WTC11 (cell line): ENCODE measurements around the gene CSRNP3. TPM values are rescaled to one million over a fixed set of nuclear protein-coding genes. Genes with fewer than 3 reads are reported as not detected.

Experiments used
- ATAC-seq: fragments of 200-7000 bp; cut with Tn5 transposase; 2 replicates; pipeline ENCODE4 v1.10.0; 2021; ENCODE audit warnings: mild to moderate bottlenecking, moderate library complexity
- CTCF ChIA-PET: fragments of 300-600 bp; sonication (Branson Sonifier 250); formaldehyde crosslinking; loops from one replicate; lab custom pipeline; 2021; ENCODE audit warnings: antibody characterized with exemption; lab: Charles Lee
- POLR2A ChIA-PET: fragments of 350-600 bp; sonication (Branson Sonifier 250); formaldehyde crosslinking; loops from one replicate; lab custom pipeline; 2021; ENCODE audit warnings: antibody characterized with exemption; lab: Charles Lee
- DNase-seq: peaks from one replicate; pipeline ENCODE4 v3.0.0; 2021; ENCODE audit warnings: low spot score
- H3K27ac Mint-ChIP-seq: 2 replicates; pipeline ENCODE4 v1.8.0; 2021; ENCODE audit warnings: mixed read lengths
- H3K27me3 Mint-ChIP-seq: 2 replicates; pipeline ENCODE4 v1.8.0; 2021; ENCODE audit warnings: low read depth, mild to moderate bottlenecking, moderate library complexity, mixed read lengths
- H3K36me3 Mint-ChIP-seq: 2 replicates; pipeline ENCODE4 v1.8.0; 2021; ENCODE audit warnings: mixed read lengths
- H3K4me1 Mint-ChIP-seq: 2 replicates; pipeline ENCODE4 v1.8.0; 2022; ENCODE audit warnings: mixed read lengths
- H3K4me3 Mint-ChIP-seq: 2 replicates; pipeline ENCODE4 v1.8.0; 2021; ENCODE audit warnings: mild to moderate bottlenecking, moderate library complexity, mixed read lengths
- H3K9me3 Mint-ChIP-seq: 2 replicates; pipeline ENCODE4 v1.8.0; 2021; ENCODE audit warnings: mixed read lengths
- AR ChIP-seq: fragments of 250-450 bp; sonication (Bioruptor Pico); IDR thresholded peaks from 2 replicates; pipeline ENCODE4 v1.9.0; 2021; ENCODE audit warnings: mild to moderate bottlenecking
- CBFB ChIP-seq: sonication (generic); formaldehyde crosslinking; IDR thresholded peaks from 2 replicates; pipeline ENCODE4 v1.8.1; 2022; ENCODE audit warnings: mild to moderate bottlenecking, low read depth, missing genetic modification reagents
- FOXJ3 ChIP-seq: sonication (generic); formaldehyde crosslinking; IDR thresholded peaks from 2 replicates; pipeline ENCODE4 v1.9.0; 2021; ENCODE audit warnings: missing genetic modification reagents, mild to moderate bottlenecking, borderline replicate concordance
- FOXK1 ChIP-seq: sonication (generic); formaldehyde crosslinking; IDR thresholded peaks from 2 replicates; pipeline ENCODE4 v1.8.0; 2022; ENCODE audit warnings: mild to moderate bottlenecking, moderate library complexity, missing genetic modification reagents
- GABPB1 ChIP-seq: sonication (generic); formaldehyde crosslinking; IDR thresholded peaks from 2 replicates; pipeline ENCODE4 v1.8.1; 2023; ENCODE audit warnings: mild to moderate bottlenecking, missing genetic modification reagents
- GRHL2 ChIP-seq: fragments of 250-450 bp; sonication (Bioruptor Pico); IDR thresholded peaks from 2 replicates; pipeline ENCODE4 v1.8.0; 2022; ENCODE audit warnings: mild to moderate bottlenecking, moderate library complexity; ENCODE audit not compliant: insufficient replicate concordance, severe bottlenecking
- MLX ChIP-seq: sonication (generic); formaldehyde crosslinking; IDR thresholded peaks from 2 replicates; pipeline ENCODE4 v1.8.1; 2023; ENCODE audit warnings: mild to moderate bottlenecking, missing genetic modification reagents, moderate library complexity
- MYBL2 ChIP-seq: sonication (generic); formaldehyde crosslinking; IDR thresholded peaks from 2 replicates; pipeline ENCODE4 v1.8.1; 2023; ENCODE audit warnings: mild to moderate bottlenecking, moderate library complexity, missing genetic modification reagents
- NFATC4 ChIP-seq: fragments of 250-450 bp; sonication (Bioruptor Pico); IDR thresholded peaks from 2 replicates; pipeline ENCODE4 v1.9.0; 2021; ENCODE audit warnings: mild to moderate bottlenecking
- NFYB ChIP-seq: sonication (generic); formaldehyde crosslinking; conservative IDR thresholded peaks from 2 replicates; pipeline ENCODE4 v1.8.0; 2022; ENCODE audit warnings: low read depth, missing genetic modification reagents
- NR2C2 ChIP-seq: sonication (generic); formaldehyde crosslinking; IDR thresholded peaks from 2 replicates; pipeline ENCODE4 v1.8.0; 2022; ENCODE audit warnings: mild to moderate bottlenecking, missing genetic modification reagents
- SMAD3 ChIP-seq: sonication (generic); formaldehyde crosslinking; IDR thresholded peaks from 2 replicates; pipeline ENCODE4 v1.8.0; 2022; ENCODE audit warnings: missing genetic modification reagents, mild to moderate bottlenecking, borderline replicate concordance
- SMAD4 ChIP-seq: sonication (generic); formaldehyde crosslinking; IDR thresholded peaks from 2 replicates; pipeline ENCODE4 v1.8.0; 2022; ENCODE audit warnings: mild to moderate bottlenecking, missing genetic modification reagents
- TEAD1 ChIP-seq: sonication (generic); formaldehyde crosslinking; IDR thresholded peaks from 2 replicates; pipeline ENCODE4 v1.8.0; 2022; ENCODE audit warnings: mild to moderate bottlenecking, missing genetic modification reagents
- USF2 ChIP-seq: sonication (generic); formaldehyde crosslinking; IDR thresholded peaks from 2 replicates; pipeline ENCODE4 v1.8.1; 2023; ENCODE audit warnings: mild to moderate bottlenecking, missing genetic modification reagents, moderate library complexity
- ZBTB43 ChIP-seq: sonication (generic); formaldehyde crosslinking; IDR thresholded peaks from 2 replicates; pipeline ENCODE4 v1.8.1; 2023; ENCODE audit warnings: mild to moderate bottlenecking, missing genetic modification reagents
- ZNF138 ChIP-seq: sonication (generic); formaldehyde crosslinking; conservative IDR thresholded peaks from 2 replicates; pipeline ENCODE4 v1.8.1; 2022; ENCODE audit warnings: mild to moderate bottlenecking, moderate library complexity, missing genetic modification reagents
- ZNF671 ChIP-seq: fragments of 250-450 bp; sonication (Bioruptor Pico); IDR thresholded peaks from 2 replicates; pipeline ENCODE4 v1.8.0; 2021; ENCODE audit warnings: mild to moderate bottlenecking
- total RNA-seq: library from RNA; stranded (reverse); gene quantifications from 3 replicates; pipeline ENCODE4 v1.2.3, GENCODE V29; 2021
- TF ChIP-seq, protein P1 (sequence below): fragments of 200-600 bp; IDR thresholded peaks from 2 replicates; pipeline ENCODE4 v1.8.0; 2022; ENCODE audit warnings: antibody characterized with exemption
- TF ChIP-seq, protein P2 (sequence below): sonication (generic); formaldehyde crosslinking; IDR thresholded peaks from 2 replicates; pipeline ENCODE4 v1.8.1; 2023; ENCODE audit warnings: mild to moderate bottlenecking, moderate library complexity, missing genetic modification reagents

CSRNP3 gene
- total RNA-seq, 1 experiment from 2014 or later = 7.3 TPM

- Mint-ChIP-seq H3K4me3 (peak overlapping the region; percentile 18; the same call in 1 of the 2 replicates), H3K27me3 (no peaks in the 10 kb centered on the region; the same call in 1 of the 2 replicates)
- POLR2A ChIA-PET = no interaction called here
- TF ChIP-seq ZBTB43 (no peak), MLX (CRISPR knock-in tag) (no peak), AR (no peak), MYBL2 (CRISPR knock-in tag) (no peak), TEAD1 (no peak), GRHL2 (CRISPR knock-in tag) (no peak), FOXJ3 (CRISPR knock-in tag) (no peak), USF2 (CRISPR knock-in tag) (no peak), ZNF671 (CRISPR knock-in tag) (no peak)
- TF ChIP-seq, all 79 proteins: peak for 0
- Mint-ChIP-seq H3K9me3 (peaks cover 10% of the 10 kb centered on the region), H3K36me3 (peaks cover 13% of the 10 kb centered on the region), H3K4me1 (peaks cover 47% of the 10 kb centered on the region), H3K27ac (peak overlapping the region; percentile 98)
- DNase-seq (no peak), ATAC-seq (peak; percentile 76)
- CTCF ChIA-PET = interaction anchor here (0.6 to 1.3 kb wide), 4 partner anchors 9 to 503 kb away, joined by 3 to 4 read pairs (median 4); partner anchors contain the start of gene SCN3A
These were observed 237.5 kb downstream of the CSRNP3 start for GRCh38 chr2:165706960-165707487.

GRCh38 chr2:165716091-165716490, 246.6 kb downstream of the CSRNP3 start:
- no peak overlapping the region for H3K4me3 Mint-ChIP-seq
- CTCF ChIA-PET = no interaction called here

DNA sequence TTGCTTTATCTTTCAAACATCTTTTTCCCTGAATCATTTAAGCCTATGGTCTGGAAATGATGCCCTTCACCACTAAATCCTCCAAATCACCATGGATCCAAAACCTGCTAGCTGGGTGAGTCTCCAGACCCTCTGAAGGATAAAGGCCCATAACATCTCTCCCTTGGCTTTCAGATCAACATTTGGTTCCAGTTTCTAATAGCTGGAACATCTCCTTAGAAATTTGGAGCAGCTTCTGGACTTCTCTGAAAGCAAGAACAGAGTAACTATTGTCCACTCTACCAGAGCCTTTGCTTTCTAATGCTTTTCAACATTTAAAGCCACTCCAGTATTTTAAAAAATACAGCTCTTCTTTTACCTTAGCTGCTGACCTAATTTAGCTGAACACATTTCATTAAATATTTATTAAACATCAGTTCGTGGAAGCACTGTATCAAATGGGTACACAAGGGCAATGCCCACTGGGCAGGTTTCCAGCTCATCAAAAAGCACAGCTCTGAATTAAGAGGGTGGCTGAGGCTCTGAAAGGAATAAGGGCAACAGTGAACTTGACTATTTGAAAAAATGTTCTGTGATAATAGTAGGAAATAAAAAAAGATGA, 249.2 kb downstream of the CSRNP3 start:
- DNase-seq = no peak
- no peak for ATAC-seq
- POLR2A ChIA-PET = no interaction called here
- Mint-ChIP-seq H3K4me3 (no peak overlapping the region), H3K27ac (no peak overlapping the region), H3K4me1 (peaks cover 1% of the 10 kb centered on the region), H3K36me3 (no peaks in the 10 kb centered on the region), H3K9me3 (peaks cover 4% of the 10 kb centered on the region; the same call in 1 of the 2 replicates), H3K27me3 (no peaks in the 10 kb centered on the region; the same call in 1 of the 2 replicates)
- CTCF ChIA-PET = no interaction called here
- no peak for TF ChIP-seq GABPB1 (CRISPR knock-in tag)
- no peak for TF ChIP-seq NFATC4 (CRISPR knock-in tag)
- no peak for TF ChIP-seq SMAD3
- TF ChIP-seq FOXK1 = no peak
- TF ChIP-seq NR2C2 (CRISPR knock-in tag) = no peak
- TF ChIP-seq SMAD4 = no peak
- TF ChIP-seq, protein P1, sequence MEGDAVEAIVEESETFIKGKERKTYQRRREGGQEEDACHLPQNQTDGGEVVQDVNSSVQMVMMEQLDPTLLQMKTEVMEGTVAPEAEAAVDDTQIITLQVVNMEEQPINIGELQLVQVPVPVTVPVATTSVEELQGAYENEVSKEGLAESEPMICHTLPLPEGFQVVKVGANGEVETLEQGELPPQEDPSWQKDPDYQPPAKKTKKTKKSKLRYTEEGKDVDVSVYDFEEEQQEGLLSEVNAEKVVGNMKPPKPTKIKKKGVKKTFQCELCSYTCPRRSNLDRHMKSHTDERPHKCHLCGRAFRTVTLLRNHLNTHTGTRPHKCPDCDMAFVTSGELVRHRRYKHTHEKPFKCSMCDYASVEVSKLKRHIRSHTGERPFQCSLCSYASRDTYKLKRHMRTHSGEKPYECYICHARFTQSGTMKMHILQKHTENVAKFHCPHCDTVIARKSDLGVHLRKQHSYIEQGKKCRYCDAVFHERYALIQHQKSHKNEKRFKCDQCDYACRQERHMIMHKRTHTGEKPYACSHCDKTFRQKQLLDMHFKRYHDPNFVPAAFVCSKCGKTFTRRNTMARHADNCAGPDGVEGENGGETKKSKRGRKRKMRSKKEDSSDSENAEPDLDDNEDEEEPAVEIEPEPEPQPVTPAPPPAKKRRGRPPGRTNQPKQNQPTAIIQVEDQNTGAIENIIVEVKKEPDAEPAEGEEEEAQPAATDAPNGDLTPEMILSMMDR = no peak

More at GRCh38 chr2:165716091-165716490, 246.6 kb downstream of the CSRNP3 start:
- DNase-seq = no peak
- Mint-ChIP-seq H3K36me3 (no peaks in the 10 kb centered on the region), H3K27me3 (no peaks in the 10 kb centered on the region), H3K27ac (no peak overlapping the region), H3K4me1 (no peaks in the 10 kb centered on the region; the same call in 1 of the 2 replicates)
- POLR2A ChIA-PET = no interaction called here
- TF ChIP-seq, protein P2, sequence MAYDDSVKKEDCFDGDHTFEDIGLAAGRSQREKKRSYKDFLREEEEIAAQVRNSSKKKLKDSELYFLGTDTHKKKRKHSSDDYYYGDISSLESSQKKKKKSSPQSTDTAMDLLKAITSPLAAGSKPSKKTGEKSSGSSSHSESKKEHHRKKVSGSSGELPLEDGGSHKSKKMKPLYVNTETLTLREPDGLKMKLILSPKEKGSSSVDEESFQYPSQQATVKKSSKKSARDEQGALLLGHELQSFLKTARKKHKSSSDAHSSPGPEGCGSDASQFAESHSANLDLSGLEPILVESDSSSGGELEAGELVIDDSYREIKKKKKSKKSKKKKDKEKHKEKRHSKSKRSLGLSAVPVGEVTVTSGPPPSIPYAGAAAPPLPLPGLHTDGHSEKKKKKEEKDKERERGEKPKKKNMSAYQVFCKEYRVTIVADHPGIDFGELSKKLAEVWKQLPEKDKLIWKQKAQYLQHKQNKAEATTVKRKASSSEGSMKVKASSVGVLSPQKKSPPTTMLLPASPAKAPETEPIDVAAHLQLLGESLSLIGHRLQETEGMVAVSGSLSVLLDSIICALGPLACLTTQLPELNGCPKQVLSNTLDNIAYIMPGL (CRISPR knock-in tag) = no peak
- TF ChIP-seq CBFB (CRISPR knock-in tag) (no peak), NFYB (no peak), GRHL2 (CRISPR knock-in tag) (no peak), ZNF138 (CRISPR knock-in tag) (no peak)
- TF ChIP-seq, all 79 proteins: peak for 0
- no peak for ATAC-seq
- H3K9me3 Mint-ChIP-seq = peaks cover 4% of the 10 kb centered on the region; the same call in 1 of the 2 replicates
